Mucosa of descending colon (tissue), 3 donors: ENCODE measurements around the gene YPEL2. TPM values are rescaled to one million over a fixed set of nuclear protein-coding genes. Genes with fewer than 3 reads are reported as not detected.
"Not testable (repeated sequence)": the region's sequence is repeated elsewhere in the genome, so short reads cannot be mapped to it uniquely, and the experiment has no call there.

ENCODE experiments used
- ATAC-seq: fragments of 200-7000 bp; cut with Tn5 transposase; one replicate; pipeline ENCODE4 v1.9.1; 2020; ENCODE audit warnings: mild to moderate bottlenecking, moderate library complexity
- DNase-seq, 3 donors: peaks; one replicate each; pipeline ENCODE4 v3.0.0-alpha.2; 2020
- H3K36me3 ChIP-seq: fragments of 200-600 bp; one replicate; pipeline ENCODE4 v1.8.0; 2021; ENCODE audit warnings: low read depth, mild to moderate bottlenecking
- H3K4me1 ChIP-seq: fragments of 200-600 bp; one replicate; pipeline ENCODE4 v1.8.0; 2021; ENCODE audit warnings: low read depth, mild to moderate bottlenecking
- H3K4me3 ChIP-seq: fragments of 200-600 bp; one replicate; pipeline ENCODE4 v1.8.0; 2021; ENCODE audit warnings: mild to moderate bottlenecking
- H3K9me3 ChIP-seq: fragments of 200-600 bp; one replicate; pipeline ENCODE4 v1.8.0; 2021; ENCODE audit warnings: mild to moderate bottlenecking
- CTCF ChIP-seq: fragments of 200-600 bp; IDR thresholded peaks from one replicate; pipeline ENCODE4 v1.8.0; 2022; ENCODE audit warnings: antibody characterized with exemption, mild to moderate bottlenecking
- intact Hi-C, 2 donors: fragments of 100-400 bp; cut with DNase I in 1 of 2; cut with micrococcal nuclease in 1 of 2; formaldehyde crosslinking; loops; one replicate each; pipeline versions ENCODE4 v1.11.0 to v1.11.1; 2022; cut with DNase I, micrococcal nuclease
- total RNA-seq, 3 donors: library from RNA; stranded (reverse); fragmentation: NEBNext Ultra II Directional in 2 of 3; extraction: Animal tissue kit (Norgen Biotek cat#: 25700) in 2 of 3; gene quantifications; one replicate each; pipeline versions ENCODE4 v1.2.1 to v1.2.4, GENCODE V29; 2021 to 2023
- donor health status: DM: no; HTN: no; CAD: no; lungs with moderate emphysema.
- donor health status: DM: no; HTN: no; CAD: no.
- donor health status: DM: no; HTN: yes; CAD: no.

YPEL2 gene
- total RNA-seq, 3 donors from 2014 or later: 29.6 to 33.8 (median 32.8) TPM

- ATAC-seq (no peak), DNase-seq (no peak)
- intact Hi-C loops: no loop called here
- Histone ChIP-seq H3K4me1 (no peaks in the 10 kb centered on the region), H3K4me3 (no peak overlapping the region), H3K36me3 (peaks cover 9% of the 10 kb centered on the region), H3K9me3 (no peaks in the 10 kb centered on the region)
- no peak for TF ChIP-seq CTCF
These were observed 61.7 kb downstream of the YPEL2 start for GRCh38 chr17:59392973-59393679.

GRCh38 chr17:59393742-59394410 lies 62.4 kb downstream of the YPEL2 start:
- intact Hi-C loops, DNase-seq, H3K9me3 ChIP-seq, H3K36me3 ChIP-seq, ATAC-seq, H3K4me1 ChIP-seq, H3K4me3 ChIP-seq: not testable (repeated sequence)

- intact Hi-C loops: no loop called here
- no peaks in the 10 kb centered on the region for H3K4me1 ChIP-seq
- no peak overlapping the region for H3K4me3 ChIP-seq
- TF ChIP-seq CTCF: no peak
- no peak for ATAC-seq
- no peak for DNase-seq
- H3K9me3 ChIP-seq: no peaks in the 10 kb centered on the region
- H3K36me3 ChIP-seq: no peaks in the 10 kb centered on the region
These were observed 64.8 kb downstream of the YPEL2 start for GRCh38 chr17:59396134-59396826.

- intact Hi-C loops: no loop called here
- Histone ChIP-seq H3K4me1 (no peaks in the 10 kb centered on the region), H3K4me3 (no peak overlapping the region), H3K9me3 (no peaks in the 10 kb centered on the region), H3K36me3 (no peaks in the 10 kb centered on the region)
- TF ChIP-seq CTCF: no peak
- DNase-seq (no peak), ATAC-seq (no peak)
These were observed 66.0 kb downstream of the YPEL2 start for GRCh38 chr17:59397316-59398073.

GRCh38 chr17:59399914-59400313 lies 68.5 kb downstream of the YPEL2 start:
- no peaks in the 10 kb centered on the region for H3K9me3 ChIP-seq
- H3K4me3 ChIP-seq: no peak overlapping the region
- no peak for TF ChIP-seq CTCF
- no peaks in the 10 kb centered on the region for H3K36me3 ChIP-seq
- H3K4me1 ChIP-seq: no peaks in the 10 kb centered on the region
- DNase-seq (no peak), ATAC-seq (no peak)
- intact Hi-C loops: no loop called here
